Uterus (tissue), 4 donors: ENCODE data around the gene ELOF1. TPM values are rescaled to one million over a fixed set of nuclear protein-coding genes. Genes with fewer than 3 reads are reported as not detected.

Experiments used
- DNase-seq, 2 donors: peaks; one replicate each; pipeline ENCODE4 v3.0.0-alpha.2; 2019 to 2020
- H3K27ac ChIP-seq, 2 donors: fragments of 200-600 bp; sonication (generic); 1 replicate in 1 of 2; 2 replicates in 1 of 2; pipeline ENCODE4 v1.5.1; 2016 to 2018
- H3K27me3 ChIP-seq, 2 donors: fragments of 200-600 bp; sonication (generic); one replicate each; pipeline ENCODE4 v1.5.1; 2018 to 2019; ENCODE audit warnings: control low read depth in 1 of 2
- H3K36me3 ChIP-seq, 2 donors: fragments of 200-600 bp; sonication (generic); one replicate each; pipeline ENCODE4 v1.5.1; 2019; ENCODE audit warnings: control low read depth in 1 of 2
- H3K4me1 ChIP-seq, 2 donors: fragments of 200-600 bp; sonication (generic); one replicate each; pipeline ENCODE4 v1.5.1; 2018 to 2019; ENCODE audit warnings: control low read depth in 1 of 2
- H3K4me3 ChIP-seq, 2 donors: fragments of 200-600 bp; sonication (generic); 1 replicate in 1 of 2; 2 replicates in 1 of 2; pipeline ENCODE4 v1.5.1; 2018 to 2019; ENCODE audit warnings: mild to moderate bottlenecking in 1 of 2
- H3K9me3 ChIP-seq, 2 donors: fragments of 200-600 bp; sonication (generic); one replicate each; pipeline ENCODE4 v1.5.1; 2019; ENCODE audit warnings: control low read depth in 1 of 2
- POLR2A ChIP-seq, 2 donors: fragments of 450-650 bp; IDR thresholded peaks; one replicate each; pipeline ENCODE4 v1.6.1; 2016; ENCODE audit warnings: antibody characterized with exemption in 2 of 2, mild to moderate bottlenecking in 1 of 2, moderate library complexity in 1 of 2
- intact Hi-C: fragments of 100-400 bp; cut with DNase I; formaldehyde crosslinking; loops from one replicate; pipeline ENCODE4 v1.15.1; 2023; ENCODE audit warnings: low total_unique reads
- small RNA-seq: library from RNA; depleted of rRNA; stranded (forward); fragments of <200 nt; gene quantifications from one replicate; pipeline ENCODE3, GENCODE V24; 2016
- total RNA-seq, 4 donors: library from RNA; depleted of rRNA in 3 of 4; stranded (reverse); fragments of >200 nt in 3 of 4; gene quantifications; one replicate each; pipeline versions ENCODE4 v1.1.0 to v1.2.4, GENCODE V29; 2014 to 2023
- TF ChIP-seq, protein P1 (sequence below), 4 experiments: fragments of 200-600 bp in 2 of 4; fragments of 450-650 bp in 2 of 4; sonication (generic) in 2 of 4; IDR thresholded peaks; one replicate each; pipeline ENCODE4 v1.5.1; 2016 to 2019; ENCODE audit warnings: antibody characterized with exemption in 4 of 4, mild to moderate bottlenecking in 2 of 4, moderate library complexity in 1 of 4
- donor health status: DM: yes; HTN: yes; CAD: no.

ELOF1 gene
- total RNA-seq, 4 donors from 2014 or later, result 19.7 to 89.4 (median 38.9) TPM

DNA sequence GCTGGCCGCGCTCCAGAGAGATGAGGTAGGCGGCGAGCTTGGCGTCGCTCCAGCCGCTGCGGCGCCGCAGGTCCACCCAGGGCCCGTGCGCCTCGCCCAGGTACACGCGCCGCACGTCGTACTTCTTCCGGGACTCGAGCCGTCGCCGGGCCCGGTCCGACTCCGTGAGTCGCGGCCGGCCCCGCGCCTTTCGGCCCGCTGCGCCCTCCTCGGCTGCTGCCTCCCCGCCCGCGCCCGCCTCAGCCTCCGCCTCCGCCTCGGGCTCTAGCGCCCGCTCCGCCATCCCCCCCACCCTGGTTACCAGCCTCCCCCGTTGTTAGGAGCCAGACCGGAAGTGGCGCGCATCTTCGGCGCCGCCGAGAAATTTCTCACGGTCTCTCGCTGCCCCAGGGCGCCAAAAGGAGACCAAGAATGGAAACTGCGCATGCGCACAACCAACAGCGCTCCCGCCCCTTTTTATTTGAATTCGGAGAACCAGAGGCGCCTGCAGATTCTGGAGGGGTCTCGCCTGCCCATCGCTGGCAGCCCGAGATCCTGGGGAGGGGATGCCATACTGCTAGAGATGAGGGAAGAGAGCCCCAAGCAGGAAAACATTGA lies 53.4 kb downstream of the ELOF1 start, which contains the start of gene ZNF653:
ZNF653 (minus strand) TSS at position 336 of the 597 bp plus-strand sequence; CDS start at position 283, 53 bp downstream.
- Histone ChIP-seq H3K36me3 (no peaks in the 10 kb centered on the region), H3K27ac (peak within 1 kb of the TSS; percentile 87 to 98), H3K27me3 (no peaks in the 10 kb centered on the region), H3K4me3 (peak within 1 kb of the TSS; percentile 50 to 89), H3K9me3 (no peaks in the 10 kb centered on the region), H3K4me1 (no peaks in the 10 kb centered on the region)
- intact Hi-C loops, result loop anchor here (10.0 kb wide), 1 partner anchor 211 kb away; the partner anchor contains the start of gene TSPAN16
- TF ChIP-seq, protein P1, sequence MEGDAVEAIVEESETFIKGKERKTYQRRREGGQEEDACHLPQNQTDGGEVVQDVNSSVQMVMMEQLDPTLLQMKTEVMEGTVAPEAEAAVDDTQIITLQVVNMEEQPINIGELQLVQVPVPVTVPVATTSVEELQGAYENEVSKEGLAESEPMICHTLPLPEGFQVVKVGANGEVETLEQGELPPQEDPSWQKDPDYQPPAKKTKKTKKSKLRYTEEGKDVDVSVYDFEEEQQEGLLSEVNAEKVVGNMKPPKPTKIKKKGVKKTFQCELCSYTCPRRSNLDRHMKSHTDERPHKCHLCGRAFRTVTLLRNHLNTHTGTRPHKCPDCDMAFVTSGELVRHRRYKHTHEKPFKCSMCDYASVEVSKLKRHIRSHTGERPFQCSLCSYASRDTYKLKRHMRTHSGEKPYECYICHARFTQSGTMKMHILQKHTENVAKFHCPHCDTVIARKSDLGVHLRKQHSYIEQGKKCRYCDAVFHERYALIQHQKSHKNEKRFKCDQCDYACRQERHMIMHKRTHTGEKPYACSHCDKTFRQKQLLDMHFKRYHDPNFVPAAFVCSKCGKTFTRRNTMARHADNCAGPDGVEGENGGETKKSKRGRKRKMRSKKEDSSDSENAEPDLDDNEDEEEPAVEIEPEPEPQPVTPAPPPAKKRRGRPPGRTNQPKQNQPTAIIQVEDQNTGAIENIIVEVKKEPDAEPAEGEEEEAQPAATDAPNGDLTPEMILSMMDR (IDR thresholded peaks at IDR 0.05), result no peak
- TF ChIP-seq POLR2A (IDR thresholded peaks at IDR 0.05), result peak; percentile 23 to 69
- DNase-seq, result peak; percentile 94 to 95

GRCh38 chr19:11505032-11505503 lies 54.0 kb downstream of the ELOF1 start:
- intact Hi-C loops, result loop anchor here (10.0 kb wide), 1 partner anchor 210 kb away; the partner anchor contains the start of gene TSPAN16
- peak overlapping the region; percentile 50 to 89 for H3K4me3 ChIP-seq

GRCh38 chr19:11504502-11505031 lies 54.5 kb downstream of the ELOF1 start:
- Histone ChIP-seq H3K4me3 (peak overlapping the region; percentile 50 to 89), H3K4me1 (no peaks in the 10 kb centered on the region), H3K27me3 (no peaks in the 10 kb centered on the region), H3K36me3 (no peaks in the 10 kb centered on the region), H3K27ac (peak overlapping the region; percentile 87 to 98), H3K9me3 (no peaks in the 10 kb centered on the region)
- TF ChIP-seq POLR2A (IDR thresholded peaks at IDR 0.05), result no peak
- TF ChIP-seq, protein P1 (IDR thresholded peaks at IDR 0.05), result no peak
- intact Hi-C loops, result loop anchor here (10.0 kb wide), 1 partner anchor 210 kb away; the partner anchor contains the start of gene TSPAN16
- no peak for DNase-seq

More at GRCh38 chr19:11505032-11505503, 54.0 kb downstream of the ELOF1 start:
- H3K9me3 ChIP-seq, result no peaks in the 10 kb centered on the region
- DNase-seq, result peak; percentile 96 to 97
- no peaks in the 10 kb centered on the region for H3K4me1 ChIP-seq
- TF ChIP-seq, protein P1 (IDR thresholded peaks at IDR 0.05), result peak in 1 of 4 experiments; percentile 20
- no peak for TF ChIP-seq POLR2A (IDR thresholded peaks at IDR 0.05)
- H3K27me3 ChIP-seq, result no peaks in the 10 kb centered on the region
- peak overlapping the region; percentile 87 to 98 for H3K27ac ChIP-seq
- H3K36me3 ChIP-seq, result no peaks in the 10 kb centered on the region

Small RNA genes within 50 kb of the gene (small RNA-seq; reads per million reads assigned to genes)
- not detected for gene RN7SL833P

Other genes starting within 250 kb of the ELOF1 start
- 10 to 100 TPM; 14.3 to 61.6 (median 25.7) TPM for gene RAB3D, start 219.6 kb downstream of the ELOF1 start, total RNA-seq
- 100 to 1,000 TPM in 1 of 4 donors, 10 to 100 TPM in 3; 41.2 to 117 (median 77.4) TPM for gene TMEM205, start 213.0 kb downstream of the ELOF1 start, total RNA-seq
- 10 to 100 TPM in 3 of 4 donors, 1 to 10 TPM in 1; 1.2 to 46.2 (median 16.4) TPM for gene CCDC159, start 212.7 kb downstream of the ELOF1 start, total RNA-seq
- gene PLPPR2, start 203.8 kb downstream of the ELOF1 start, total RNA-seq, result 10 to 100 TPM in 3 of 4 donors, 1 to 10 TPM in 1; 4.1 to 71.7 (median 23.7) TPM
- 1 to 10 TPM in 1 of 4 donors, under 1 TPM in 3; 0.48 to 3.5 (median 0.68) TPM for gene SWSAP1, start 184.6 kb downstream of the ELOF1 start, total RNA-seq
- 1 to 10 TPM; 1.8 to 5.9 (median 4.1) TPM for gene EPOR, start 174.9 kb downstream of the ELOF1 start, total RNA-seq
- gene RGL3, start 139.9 kb downstream of the ELOF1 start, total RNA-seq, result 10 to 100 TPM in 3 of 4 donors, 1 to 10 TPM in 1; 1.0 to 19.0 (median 13.2) TPM
- gene ODAD3, start 124.1 kb downstream of the ELOF1 start, total RNA-seq, result 1 to 10 TPM in 1 of 4 donors, under 1 TPM in 1, not detected in 2; 0.48 to 4.4 TPM
- gene PRKCSH, start 123.6 kb downstream of the ELOF1 start, total RNA-seq, result 100 to 1,000 TPM in 3 of 4 donors, 10 to 100 TPM in 1; 65.3 to 228 (median 155) TPM
- gene ELAVL3, start 78.2 kb downstream of the ELOF1 start, total RNA-seq, result 1 to 10 TPM in 1 of 4 donors, not detected in 3; 1.1 TPM
- gene ZNF653, start 53.4 kb downstream of the ELOF1 start, total RNA-seq, result 10 to 100 TPM in 1 of 4 donors, 1 to 10 TPM in 2, under 1 TPM in 1; 0.88 to 14.8 (median 6.3) TPM
- gene ECSIT, start 30.1 kb downstream of the ELOF1 start, total RNA-seq, result 100 to 1,000 TPM in 1 of 4 donors, 10 to 100 TPM in 3; 44.6 to 138 (median 58.2) TPM
- gene CNN1, start 20.4 kb downstream of the ELOF1 start, total RNA-seq, result 1,000 to 10,000 TPM in 1 of 4 donors, 100 to 1,000 TPM in 3; 267 to 1,727 (median 599) TPM
- 1 to 10 TPM; 2.5 to 7.7 (median 5.8) TPM for gene ACP5, start 18.4 kb upstream of the ELOF1 start, total RNA-seq
- 10 to 100 TPM; 20.6 to 70.6 (median 36.0) TPM for gene ZNF627, start 38.3 kb upstream of the ELOF1 start, total RNA-seq
- 10 to 100 TPM in 3 of 4 donors, 1 to 10 TPM in 1; 3.2 to 24.1 (median 20.0) TPM for gene ZNF823, start 179.7 kb upstream of the ELOF1 start, total RNA-seq
- gene ZNF441, start 207.8 kb upstream of the ELOF1 start, total RNA-seq, result 10 to 100 TPM in 3 of 4 donors, 1 to 10 TPM in 1; 8.5 to 25.6 (median 19.8) TPM
- 10 to 100 TPM in 1 of 4 donors, 1 to 10 TPM in 2, under 1 TPM in 1; 0.59 to 10.9 (median 4.2) TPM for gene ZNF491, start 239.3 kb upstream of the ELOF1 start, total RNA-seq